Stomach smooth muscle (tissue), 2 donors: ENCODE data around the gene GPR45.

Experiments used
- H3K27ac ChIP-seq: one replicate; pipeline ENCODE4 v1.7.0; 2013; ENCODE audit warnings: mild to moderate bottlenecking, low read length, inconsistent platforms
- H3K27me3 ChIP-seq, 2 donors: one replicate each; pipeline ENCODE4 v1.7.0; 2013; ENCODE audit warnings: low read length in 2 of 2; ENCODE audit not compliant: insufficient read depth in 2 of 2, control insufficient read depth in 1 of 2
- H3K36me3 ChIP-seq, 2 donors: one replicate each; pipeline ENCODE4 v1.7.0; 2013; ENCODE audit warnings: low read length in 2 of 2; ENCODE audit not compliant: control insufficient read depth in 2 of 2, insufficient read depth in 2 of 2
- H3K4me1 ChIP-seq: one replicate; pipeline ENCODE4 v1.7.0; 2013; ENCODE audit warnings: low read length; ENCODE audit not compliant: control insufficient read depth, insufficient read depth
- H3K4me3 ChIP-seq, 2 donors: one replicate each; pipeline ENCODE4 v1.7.0; 2013; ENCODE audit warnings: low read length in 2 of 2
- H3K9ac ChIP-seq, 2 donors: one replicate each; pipeline ENCODE4 v1.7.0; 2013; ENCODE audit warnings: low read length in 2 of 2, mild to moderate bottlenecking in 1 of 2
- H3K9me3 ChIP-seq, 2 donors: one replicate each; pipeline ENCODE4 v1.7.0; 2013; ENCODE audit warnings: low read length in 2 of 2; ENCODE audit not compliant: control insufficient read depth in 2 of 2
- donor health status: healthy.
- donor health status: Pancreatic carcinoma.

The GPR45 gene

DNA sequence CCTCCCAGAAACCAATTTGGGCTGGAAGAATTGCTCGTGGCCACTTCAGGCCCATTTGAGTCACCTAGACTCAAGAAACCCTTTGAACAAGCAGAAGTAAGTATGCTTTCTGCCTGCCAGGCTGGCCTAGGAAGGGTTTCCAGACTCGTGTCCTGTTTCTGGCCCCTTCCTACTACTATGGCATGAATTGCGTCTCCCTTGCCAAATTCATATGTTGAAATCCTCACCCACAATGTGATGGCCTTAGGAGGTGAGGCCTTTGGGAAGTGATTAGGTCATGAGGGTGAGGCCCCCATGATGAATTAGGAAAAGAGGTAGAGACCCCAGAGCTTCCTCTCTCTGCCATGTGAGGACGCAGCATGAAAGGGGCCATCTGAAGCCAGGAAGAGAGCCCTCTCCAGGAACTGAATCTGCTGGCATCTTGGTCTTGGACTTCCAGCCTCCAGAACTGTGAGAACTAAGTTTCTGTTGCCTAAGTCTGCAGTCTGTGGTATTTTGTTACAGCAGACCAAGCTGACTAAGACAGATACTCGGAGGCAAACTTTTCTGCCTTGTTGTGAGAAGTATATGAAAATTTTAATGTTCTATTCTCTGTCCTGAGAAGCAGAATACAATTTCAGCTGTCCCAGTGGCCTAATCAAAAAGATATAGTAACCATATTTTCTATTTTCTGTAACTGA lies 13.1 kb downstream of the GPR45 start:
- H3K27me3 ChIP-seq = peaks cover 0 to 2% of the 10 kb centered on the region in 2 donors
- H3K9me3 ChIP-seq = no peaks in the 10 kb centered on the region
- H3K4me1 ChIP-seq = no peaks in the 10 kb centered on the region
- H3K9ac ChIP-seq = no peak overlapping the region
- H3K36me3 ChIP-seq = no peaks in the 10 kb centered on the region
- H3K27ac ChIP-seq = no peak overlapping the region
- H3K4me3 ChIP-seq = no peak overlapping the region

- Histone ChIP-seq H3K27me3 (peaks cover 0 to 2% of the 10 kb centered on the region in 2 donors), H3K9me3 (no peaks in the 10 kb centered on the region), H3K36me3 (no peaks in the 10 kb centered on the region), H3K4me3 (no peak overlapping the region), H3K27ac (no peak overlapping the region), H3K9ac (no peak overlapping the region), H3K4me1 (no peaks in the 10 kb centered on the region)
Measured at GRCh38 chr2:105255979-105256378, 14.4 kb downstream of the GPR45 start.

- Histone ChIP-seq H3K27me3 (peaks cover 0 to 2% of the 10 kb centered on the region in 2 donors), H3K4me3 (no peak overlapping the region), H3K9me3 (no peaks in the 10 kb centered on the region), H3K36me3 (no peaks in the 10 kb centered on the region), H3K9ac (no peak overlapping the region), H3K4me1 (no peaks in the 10 kb centered on the region), H3K27ac (no peak overlapping the region)
Measured at GRCh38 chr2:105256431-105257047, 15.0 kb downstream of the GPR45 start.

GRCh38 chr2:105257981-105258380 lies 16.4 kb downstream of the GPR45 start:
- no peaks in the 10 kb centered on the region for H3K4me1 ChIP-seq
- H3K9me3 ChIP-seq = no peaks in the 10 kb centered on the region
- H3K4me3 ChIP-seq = no peak overlapping the region
- H3K36me3 ChIP-seq = no peaks in the 10 kb centered on the region
- no peak overlapping the region for H3K27ac ChIP-seq
- H3K9ac ChIP-seq = no peak overlapping the region
- peaks cover 0 to 2% of the 10 kb centered on the region in 2 donors for H3K27me3 ChIP-seq

DNA sequence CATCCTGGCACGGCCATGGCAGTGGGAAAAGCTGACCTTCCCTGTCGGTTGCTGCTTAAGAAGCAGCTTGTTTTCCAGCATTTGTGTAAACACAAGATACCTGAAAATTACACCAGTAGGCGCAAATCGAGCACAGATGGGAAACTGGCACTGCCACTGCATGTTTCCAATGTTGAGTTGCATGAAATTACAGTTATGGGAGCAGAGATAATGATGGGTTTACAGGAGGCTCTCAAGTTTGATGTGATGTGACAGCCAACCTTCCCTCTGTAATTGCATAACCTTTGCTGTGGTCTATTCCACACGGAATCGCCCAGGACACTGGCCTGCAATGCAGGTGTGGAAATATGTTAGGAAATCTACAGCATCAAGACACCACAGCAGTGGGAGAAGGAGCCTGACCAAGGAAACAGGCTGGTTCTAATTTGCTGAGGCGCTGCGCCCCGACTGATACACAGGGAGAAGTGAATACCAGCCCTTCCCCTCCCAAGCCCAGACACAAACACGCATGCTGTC lies 17.4 kb downstream of the GPR45 start:
- Histone ChIP-seq H3K27ac (no peak overlapping the region), H3K9me3 (no peaks in the 10 kb centered on the region), H3K4me3 (no peak overlapping the region), H3K27me3 (peaks cover 0 to 2% of the 10 kb centered on the region in 2 donors), H3K9ac (no peak overlapping the region), H3K4me1 (no peaks in the 10 kb centered on the region), H3K36me3 (no peaks in the 10 kb centered on the region)

DNA sequence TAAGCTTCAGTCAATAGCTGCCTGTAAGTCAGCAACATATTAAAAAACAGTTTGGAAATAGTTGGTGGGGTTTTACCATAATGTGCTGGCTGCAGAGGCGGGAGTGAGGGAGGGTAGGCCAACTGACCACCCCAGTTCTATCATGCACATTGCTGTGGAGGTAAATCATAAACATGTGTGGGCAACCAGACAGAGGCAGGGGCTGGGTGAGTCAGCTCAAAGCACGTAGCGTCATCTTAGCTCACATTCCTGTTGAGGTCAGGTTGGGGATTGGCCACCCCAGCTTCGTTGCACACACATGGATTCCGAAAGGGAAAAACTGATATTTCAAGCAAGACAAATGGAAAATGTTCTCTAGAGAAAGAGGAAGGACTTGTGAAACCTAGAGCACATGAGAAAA lies 19.5 kb downstream of the GPR45 start:
- Histone ChIP-seq H3K27me3 (no peaks in the 10 kb centered on the region), H3K4me3 (no peak overlapping the region), H3K27ac (no peak overlapping the region), H3K4me1 (no peaks in the 10 kb centered on the region), H3K36me3 (peaks cover 0 to 4% of the 10 kb centered on the region in 2 donors), H3K9ac (no peak overlapping the region), H3K9me3 (no peaks in the 10 kb centered on the region)

DNA sequence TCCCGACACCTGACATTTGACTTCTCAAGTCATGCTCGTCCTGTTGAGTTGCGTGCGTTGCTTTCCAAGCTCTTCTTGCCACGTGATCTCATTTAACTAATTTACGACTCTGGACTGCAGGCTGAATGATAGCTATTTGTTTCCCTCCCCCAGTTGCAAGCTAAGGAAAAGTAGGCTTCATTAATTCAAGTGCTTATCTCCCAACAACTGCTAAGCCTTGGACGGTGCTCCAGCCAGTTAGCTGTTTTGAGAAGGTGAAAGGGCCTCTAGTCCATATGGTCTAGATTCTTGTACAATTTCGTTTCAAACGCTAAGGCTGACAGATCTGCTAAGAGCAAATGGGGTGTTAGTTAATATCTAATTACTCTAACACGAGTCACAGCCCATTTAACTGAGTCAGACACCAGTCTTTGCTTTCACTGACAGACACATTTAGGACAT lies 21.1 kb downstream of the GPR45 start:
- Histone ChIP-seq H3K4me1 (no peaks in the 10 kb centered on the region), H3K27ac (no peak overlapping the region), H3K36me3 (peaks cover 12 to 16% of the 10 kb centered on the region in 2 donors), H3K27me3 (no peaks in the 10 kb centered on the region), H3K9me3 (no peaks in the 10 kb centered on the region), H3K9ac (no peak overlapping the region), H3K4me3 (no peak overlapping the region)

- H3K4me3 ChIP-seq = no peak overlapping the region
- no peak overlapping the region for H3K9ac ChIP-seq
- no peaks in the 10 kb centered on the region for H3K4me1 ChIP-seq
- H3K9me3 ChIP-seq = no peaks in the 10 kb centered on the region
- no peaks in the 10 kb centered on the region for H3K27me3 ChIP-seq
- H3K36me3 ChIP-seq = peaks cover 57 to 77% of the 10 kb centered on the region in 2 donors
- H3K27ac ChIP-seq = no peak overlapping the region
Measured at GRCh38 chr2:105269426-105269825, 27.9 kb downstream of the GPR45 start.

- Histone ChIP-seq H3K4me3 (no peak overlapping the region), H3K9ac (no peak overlapping the region), H3K27me3 (no peaks in the 10 kb centered on the region), H3K27ac (no peak overlapping the region), H3K9me3 (no peaks in the 10 kb centered on the region), H3K36me3 (peaks cover 68 to 89% of the 10 kb centered on the region in 2 donors), H3K4me1 (no peaks in the 10 kb centered on the region)
Measured at GRCh38 chr2:105271393-105272045, 30.0 kb downstream of the GPR45 start.

DNA sequence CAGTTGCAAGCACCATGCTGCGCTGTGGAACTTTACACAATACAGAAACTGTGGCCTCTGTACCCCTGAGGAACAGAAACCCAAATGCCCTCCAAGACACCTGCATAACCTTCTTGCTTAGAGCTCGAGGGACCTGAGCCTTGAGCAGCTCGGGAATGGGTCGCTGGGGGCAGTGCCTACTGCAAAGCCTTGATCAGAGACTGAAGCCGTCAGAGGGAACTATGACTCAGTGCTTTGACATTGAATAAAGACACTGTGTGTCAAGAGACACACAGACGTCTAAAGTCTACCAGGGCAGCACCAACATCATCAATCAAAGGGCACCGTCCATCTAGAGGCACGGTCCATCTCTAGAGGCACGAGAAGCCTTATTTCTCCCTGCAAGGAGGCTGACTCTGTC lies 30.6 kb downstream of the GPR45 start:
- Histone ChIP-seq H3K36me3 (peaks cover 68 to 88% of the 10 kb centered on the region in 2 donors), H3K27ac (no peak overlapping the region), H3K4me1 (no peaks in the 10 kb centered on the region), H3K9me3 (no peaks in the 10 kb centered on the region), H3K27me3 (no peaks in the 10 kb centered on the region), H3K4me3 (no peak overlapping the region), H3K9ac (no peak overlapping the region)
